Keratinocyte (primary cell): ENCODE measurements around the gene GPR180. TPM values are rescaled to one million over a fixed set of nuclear protein-coding genes. Genes with fewer than 3 reads are reported as not detected.

ENCODE experiments used
- DNase-seq: peaks from one replicate; pipeline ENCODE4 v3.0.0-alpha.2; 2011; ENCODE audit warnings: low read depth, missing footprints, low spot score
- FAIRE-seq: peaks from 2 replicates; lab custom pipeline; 2011; peaks lifted over from hg19 to GRCh38; lab: Jason Lieb, UNC
- H2AFZ ChIP-seq: 2 replicates; pipeline ENCODE4 v1.6.0; 2012; ENCODE audit warnings: low read length, control low read depth, inconsistent platforms; ENCODE audit not compliant: control insufficient read depth
- H3K27ac ChIP-seq: 2 replicates; pipeline ENCODE4 v1.5.1; 2011; ENCODE audit warnings: low read length; ENCODE audit not compliant: control insufficient read depth, insufficient read depth
- H3K27me3 ChIP-seq: 3 replicates; pipeline ENCODE4 v1.6.0; 2011; ENCODE audit warnings: low read length; ENCODE audit not compliant: control insufficient read depth, insufficient read depth; ENCODE audit errors: extremely low read depth
- H3K36me3 ChIP-seq, 2 experiments: 2 replicates in 1 of 2; 3 replicates in 1 of 2; pipeline ENCODE4 v1.5.1; 2011; ENCODE audit warnings: low read length in 2 of 2, mild to moderate bottlenecking in 1 of 2; ENCODE audit not compliant: control insufficient read depth in 2 of 2, insufficient read depth in 2 of 2; ENCODE audit errors: extremely low read depth in 1 of 2
- H3K4me1 ChIP-seq: 3 replicates; pipeline ENCODE4 v1.5.1; 2011; ENCODE audit warnings: low read length; ENCODE audit not compliant: control insufficient read depth, insufficient read depth; ENCODE audit errors: extremely low read depth
- H3K4me2 ChIP-seq: 3 replicates; pipeline ENCODE4 v1.6.0; 2011; ENCODE audit warnings: low read depth, low read length; ENCODE audit not compliant: control insufficient read depth, insufficient read depth; ENCODE audit errors: extremely low read depth
- H3K4me3 ChIP-seq, 3 experiments: fragments of 200-600 bp in 1 of 3; sonication (generic) in 1 of 3; 2 replicates in 2 of 3; 3 replicates in 1 of 3; pipeline ENCODE4 v1.5.1; 2011 to 2016; ENCODE audit warnings: low read length in 3 of 3, mild to moderate bottlenecking in 3 of 3, control low read depth in 2 of 3, inconsistent platforms in 1 of 3, low read depth in 1 of 3, mixed read lengths in 1 of 3, mixed run types in 1 of 3, moderate library complexity in 1 of 3; ENCODE audit not compliant: control insufficient read depth in 2 of 3, insufficient read depth in 2 of 3; ENCODE audit errors: extremely low read depth in 1 of 3
- H3K79me2 ChIP-seq: 2 replicates; pipeline ENCODE4 v1.6.0; 2012; ENCODE audit warnings: low read length; ENCODE audit not compliant: control insufficient read depth, insufficient read depth
- H3K9ac ChIP-seq: 3 replicates; pipeline ENCODE4 v1.6.0; 2011; ENCODE audit warnings: low read length; ENCODE audit not compliant: control insufficient read depth, insufficient read depth; ENCODE audit errors: extremely low read depth
- H3K9me1 ChIP-seq: 3 replicates; pipeline ENCODE4 v1.6.0; 2011; ENCODE audit warnings: low read length; ENCODE audit not compliant: control insufficient read depth, insufficient read depth; ENCODE audit errors: extremely low read depth
- H3K9me3 ChIP-seq: 2 replicates; pipeline ENCODE4 v1.5.1; 2012; ENCODE audit warnings: low read depth, low read length; ENCODE audit not compliant: control insufficient read depth
- H4K20me1 ChIP-seq: 3 replicates; pipeline ENCODE4 v1.6.0; 2011; ENCODE audit warnings: low read length; ENCODE audit not compliant: control insufficient read depth, insufficient read depth; ENCODE audit errors: extremely low read depth
- EZH2 ChIP-seq: IDR thresholded peaks from one replicate; pipeline ENCODE4 v1.6.1; 2012; ENCODE audit warnings: inconsistent platforms, mild to moderate bottlenecking, low read length, moderate library complexity
- dilution Hi-C: fragments of 300-500 bp; cut with MboI; formaldehyde crosslinking; loops from one replicate; pipeline ENCODE4 v1.7.0; 2020; ENCODE audit warnings: low sequenced_read_pairs; ENCODE audit not compliant: extremely low pct_ligation_motif_present
- polyA plus RNA-seq, 5 experiments: library from polyadenylated mRNA; depleted of rRNA in 3 of 5; stranded (reverse) in 3 of 5; stranded (forward) in 1 of 5; unstranded in 1 of 5; fragments of >200 nt; gene quantifications; 1 replicate in 1 of 5; 2 replicates in 3 of 5; 3 replicates in 1 of 5; pipeline versions ENCODE4 v1.2.1 to v1.2.3, GENCODE V29; 2011 to 2012; ENCODE audit warnings: missing spikeins in 2 of 5, low read depth in 1 of 5, low replicate concordance in 1 of 5
- TF ChIP-seq, protein P1 (sequence below), 3 experiments: IDR thresholded peaks in 1 of 3; conservative IDR thresholded peaks in 1 of 3; optimal IDR thresholded peaks in 1 of 3; 2 replicates in 2 of 3; 3 replicates in 1 of 3; pipeline versions ENCODE3 to v1.5.1; 2011; ENCODE audit warnings: low read length in 3 of 3, mild to moderate bottlenecking in 3 of 3, moderate library complexity in 2 of 3, control low read depth in 1 of 3, inconsistent platforms in 1 of 3; ENCODE audit not compliant: insufficient read depth in 2 of 3; ENCODE audit errors: extremely low read depth in 1 of 3

Gene GPR180
- polyA plus RNA-seq, 1 donor (not counting 4 experiments of a cell fraction or from before 2014, with no cell fraction given) = 9.9 TPM

DNA sequence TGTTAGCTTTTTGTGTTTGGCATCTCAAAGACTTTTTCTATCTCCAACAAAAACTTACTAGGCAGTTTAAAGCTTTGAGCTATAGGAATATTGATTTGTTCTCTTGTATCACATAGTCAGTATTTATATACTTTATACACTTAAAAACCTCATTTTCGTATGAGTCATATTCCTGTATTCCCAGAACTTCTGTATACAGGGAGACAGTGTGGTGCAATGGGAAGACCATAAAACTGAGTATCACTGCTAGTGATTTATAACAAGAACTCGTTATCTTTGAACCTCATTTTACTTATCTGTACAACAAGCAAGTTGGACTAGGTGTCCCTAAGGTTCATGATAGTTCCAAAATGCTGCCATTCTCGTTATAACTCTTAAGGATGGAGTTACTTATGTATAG is 6.3 kb downstream of the GPR180 start:
- no peak for TF ChIP-seq EZH2
- TF ChIP-seq, protein P1, sequence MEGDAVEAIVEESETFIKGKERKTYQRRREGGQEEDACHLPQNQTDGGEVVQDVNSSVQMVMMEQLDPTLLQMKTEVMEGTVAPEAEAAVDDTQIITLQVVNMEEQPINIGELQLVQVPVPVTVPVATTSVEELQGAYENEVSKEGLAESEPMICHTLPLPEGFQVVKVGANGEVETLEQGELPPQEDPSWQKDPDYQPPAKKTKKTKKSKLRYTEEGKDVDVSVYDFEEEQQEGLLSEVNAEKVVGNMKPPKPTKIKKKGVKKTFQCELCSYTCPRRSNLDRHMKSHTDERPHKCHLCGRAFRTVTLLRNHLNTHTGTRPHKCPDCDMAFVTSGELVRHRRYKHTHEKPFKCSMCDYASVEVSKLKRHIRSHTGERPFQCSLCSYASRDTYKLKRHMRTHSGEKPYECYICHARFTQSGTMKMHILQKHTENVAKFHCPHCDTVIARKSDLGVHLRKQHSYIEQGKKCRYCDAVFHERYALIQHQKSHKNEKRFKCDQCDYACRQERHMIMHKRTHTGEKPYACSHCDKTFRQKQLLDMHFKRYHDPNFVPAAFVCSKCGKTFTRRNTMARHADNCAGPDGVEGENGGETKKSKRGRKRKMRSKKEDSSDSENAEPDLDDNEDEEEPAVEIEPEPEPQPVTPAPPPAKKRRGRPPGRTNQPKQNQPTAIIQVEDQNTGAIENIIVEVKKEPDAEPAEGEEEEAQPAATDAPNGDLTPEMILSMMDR (optimal IDR thresholded peaks at IDR 0.05 in 1 of 3, IDR thresholded peaks at IDR 0.05 in 1 of 3, conservative IDR thresholded peaks at IDR 0.05 in 1 of 3; ENCODE audit: extremely low read depth in 1 of 3, insufficient read depth in 2 of 3, low read length in 3 of 3) = no peak
- H2AFZ ChIP-seq = no peak overlapping the region
- no peak overlapping the region for H3K27ac ChIP-seq
- H3K36me3 ChIP-seq = peaks cover 5 to 7% of the 10 kb centered on the region in 2 experiments
- H3K4me2 ChIP-seq = no peak overlapping the region
- peak; percentile 36 for FAIRE-seq
- no peak overlapping the region for H3K9ac ChIP-seq
- no peaks in the 10 kb centered on the region for H3K9me1 ChIP-seq
- DNase-seq = no peak
- H3K4me3 ChIP-seq = no peak overlapping the region
- no peaks in the 10 kb centered on the region for H3K27me3 ChIP-seq
- H3K9me3 ChIP-seq = no peaks in the 10 kb centered on the region
- H3K79me2 ChIP-seq = peaks cover 21% of the 10 kb centered on the region
- H4K20me1 ChIP-seq = no peaks in the 10 kb centered on the region
- dilution Hi-C loops = no loop called here
- H3K4me1 ChIP-seq = peaks cover 3% of the 10 kb centered on the region

DNA sequence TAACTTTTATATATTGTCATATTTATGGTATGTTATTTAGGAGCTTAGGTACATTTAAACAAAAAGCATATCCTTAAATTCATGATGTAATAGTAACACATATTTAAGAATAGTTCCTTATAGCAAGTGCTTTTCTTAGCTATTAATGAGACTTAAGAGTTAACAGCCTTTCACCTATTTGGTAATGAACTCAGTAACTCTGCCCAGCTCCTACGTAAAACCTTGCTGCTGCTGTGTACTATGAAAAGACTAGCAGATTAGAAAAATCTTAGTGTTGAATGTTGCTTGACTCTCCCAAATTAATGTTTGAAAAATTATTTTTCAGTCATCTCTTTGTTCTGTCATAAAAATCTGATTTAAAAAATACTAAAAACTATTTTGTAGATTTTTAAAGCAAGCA is 6.9 kb downstream of the GPR180 start:
- peaks cover 16% of the 10 kb centered on the region for H3K79me2 ChIP-seq
- H3K4me1 ChIP-seq = no peaks in the 10 kb centered on the region
- TF ChIP-seq, protein P1 (optimal IDR thresholded peaks at IDR 0.05 in 1 of 3, IDR thresholded peaks at IDR 0.05 in 1 of 3, conservative IDR thresholded peaks at IDR 0.05 in 1 of 3; ENCODE audit: extremely low read depth in 1 of 3, insufficient read depth in 2 of 3, low read length in 3 of 3) = no peak
- no peak for TF ChIP-seq EZH2
- DNase-seq (no peak), FAIRE-seq (no peak)
- no peaks in the 10 kb centered on the region for H4K20me1 ChIP-seq
- H3K36me3 ChIP-seq = peaks cover 5 to 7% of the 10 kb centered on the region in 2 experiments
- no peak overlapping the region for H3K27ac ChIP-seq
- H2AFZ ChIP-seq = no peak overlapping the region
- no peak overlapping the region for H3K9ac ChIP-seq
- H3K9me3 ChIP-seq = no peaks in the 10 kb centered on the region
- dilution Hi-C loops = no loop called here
- H3K4me3 ChIP-seq = no peak overlapping the region
- H3K9me1 ChIP-seq = no peaks in the 10 kb centered on the region
- no peaks in the 10 kb centered on the region for H3K27me3 ChIP-seq
- H3K4me2 ChIP-seq = no peak overlapping the region
